Kidney (tissue), 14 donors: ENCODE data around the gene TNIP1. TPM values are rescaled to one million over a fixed set of nuclear protein-coding genes. Genes with fewer than 3 reads are reported as not detected.

Experiments used
- DNase-seq, 5 donors: peaks; one replicate each; pipeline ENCODE4 v3.0.0-alpha.2; 2013 to 2020
- FAIRE-seq: peaks from 2 replicates; lab custom pipeline; 2012; peaks lifted over from hg19 to GRCh38; lab: Jason Lieb, UNC
- H3K27ac ChIP-seq, 2 donors: one replicate each; pipeline ENCODE4 v1.7.0; 2013; ENCODE audit warnings: low read depth in 2 of 2, low read length in 2 of 2, inconsistent platforms in 1 of 2
- H3K27me3 ChIP-seq: one replicate; pipeline ENCODE4 v1.7.1; 2013; ENCODE audit warnings: low read length, inconsistent platforms; ENCODE audit not compliant: control insufficient read depth, insufficient read depth
- H3K36me3 ChIP-seq, 3 donors: one replicate each; pipeline versions ENCODE4 v1.7.0 to v1.7.1; 2013; ENCODE audit warnings: low read length in 3 of 3, control low read depth in 1 of 3, inconsistent platforms in 1 of 3; ENCODE audit not compliant: insufficient read depth in 3 of 3, control insufficient read depth in 2 of 3
- H3K4me1 ChIP-seq, 3 donors: one replicate each; pipeline versions ENCODE4 v1.7.0 to v1.7.1; 2013; ENCODE audit warnings: low read length in 3 of 3, inconsistent platforms in 1 of 3, low read depth in 1 of 3; ENCODE audit not compliant: control insufficient read depth in 2 of 3, insufficient read depth in 2 of 3
- H3K4me3 ChIP-seq, 3 donors: one replicate each; pipeline versions ENCODE4 v1.7.0 to v1.8.1; 2013; ENCODE audit warnings: low read length in 3 of 3, control low read depth in 1 of 3, inconsistent platforms in 1 of 3
- H3K9ac ChIP-seq, 3 donors: one replicate each; pipeline versions ENCODE4 v1.7.0 to v1.7.1; 2013; ENCODE audit warnings: low read length in 3 of 3, control low read depth in 1 of 3, inconsistent platforms in 1 of 3
- H3K9me3 ChIP-seq, 3 donors: one replicate each; pipeline versions ENCODE4 v1.7.0 to v1.7.1; 2013; ENCODE audit warnings: low read length in 3 of 3, control low read depth in 1 of 3, inconsistent platforms in 1 of 3; ENCODE audit not compliant: control insufficient read depth in 2 of 3, insufficient read depth in 1 of 3
- CTCF ChIP-seq: IDR thresholded peaks from 3 replicates; pipeline ENCODE4 v1.5.1; 2012; ENCODE audit warnings: mild to moderate bottlenecking, moderate library complexity, borderline replicate concordance; ENCODE audit not compliant: insufficient read depth; ENCODE audit errors: extremely low read depth
- intact Hi-C: fragments of 100-400 bp; cut with DNase I; formaldehyde crosslinking; loops from one replicate; pipeline ENCODE4 v1.11.1; 2022
- polyA plus RNA-seq: library from polyadenylated mRNA; stranded (reverse); fragments of 350-450 nt; fragmentation: Illumina TruSeq; extraction: RNeasy Lipid Tissue Mini Kit (QIAGEN cat#74804); gene quantifications from one replicate; pipeline ENCODE4 v1.2.3, GENCODE V29; 2014; ENCODE audit warnings: low read depth, low replicate concordance; ENCODE audit not compliant: insufficient read depth
- total RNA-seq: library from RNA; stranded (reverse); fragmentation: NEBNext Ultra II Directional; extraction: Animal tissue kit (Norgen Biotek cat#: 25700); gene quantifications from one replicate; pipeline ENCODE4 v1.2.1, GENCODE V29; 2021
- donor health status: control.
- donor health status: control.
- donor health status: control.
- donor health status: control.
- donor health status: control.
- donor health status: DM: yes; HTN: yes; CAD: no.
- donor health status: Normal renal cell carcinoma (clear cell type).

The TNIP1 gene
- total and polyA plus RNA-seq, 2 donors from 2014 or later = 109 to 132 TPM

- no peak overlapping the region for H3K4me3 ChIP-seq
- peak overlapping the region; percentile 87 to 88 for H3K27ac ChIP-seq
- H3K4me1 ChIP-seq = peaks cover 0 to 87% (median 78%) of the 10 kb centered on the region in 3 donors
- FAIRE-seq (no peak), DNase-seq (no peak)
- peaks cover 0 to 27% (median 4%) of the 10 kb centered on the region in 3 donors for H3K36me3 ChIP-seq
- H3K9ac ChIP-seq = peak overlapping the region in 2 of 3 donors; percentile 34 to 67
- H3K27me3 ChIP-seq = no peaks in the 10 kb centered on the region
- intact Hi-C loops = no loop called here
- TF ChIP-seq CTCF = no peak
- no peaks in the 10 kb centered on the region for H3K9me3 ChIP-seq
Measured at GRCh38 chr5:151067632-151068432, 13.0 kb downstream of the TNIP1 start.

- Histone ChIP-seq H3K4me3 (no peak overlapping the region), H3K27ac (peak overlapping the region; percentile 87 to 88), H3K36me3 (peaks cover 0 to 37% (median 12%) of the 10 kb centered on the region in 3 donors), H3K9me3 (no peaks in the 10 kb centered on the region), H3K9ac (no peak overlapping the region), H3K4me1 (peaks cover 0 to 86% (median 84%) of the 10 kb centered on the region in 3 donors), H3K27me3 (no peaks in the 10 kb centered on the region)
- no peak for TF ChIP-seq CTCF
- DNase-seq = no peak
- intact Hi-C loops = no loop called here
- FAIRE-seq = no peak
Measured at GRCh38 chr5:151066920-151067319, 13.9 kb downstream of the TNIP1 start.

GRCh38 chr5:151065609-151066008, 15.2 kb downstream of the TNIP1 start:
- Histone ChIP-seq H3K4me1 (peaks cover 0 to 83% (median 81%) of the 10 kb centered on the region in 3 donors), H3K27me3 (no peaks in the 10 kb centered on the region), H3K9me3 (no peaks in the 10 kb centered on the region), H3K27ac (peak overlapping the region in 1 of 2 donors; percentile 87), H3K4me3 (no peak overlapping the region), H3K9ac (no peak overlapping the region), H3K36me3 (peaks cover 0 to 48% (median 19%) of the 10 kb centered on the region in 3 donors)
- no peak for TF ChIP-seq CTCF
- FAIRE-seq (no peak), DNase-seq (no peak)
- intact Hi-C loops = no loop called here
